Activated CD4-positive, alpha-beta T cell treated with anti-CD3 and anti-CD28 coated beads, Interleukin-2, amount 50 U/mL, for 24 hours (primary cell): ENCODE data around the gene SLC2A4RG.

Source experiments
- DNase-seq, 2 donors: peaks; one replicate each; pipeline ENCODE4 v3.0.0-alpha.2; 2020; ENCODE audit warnings: low read depth in 1 of 2, low spot score in 1 of 2

Gene SLC2A4RG, protein sequence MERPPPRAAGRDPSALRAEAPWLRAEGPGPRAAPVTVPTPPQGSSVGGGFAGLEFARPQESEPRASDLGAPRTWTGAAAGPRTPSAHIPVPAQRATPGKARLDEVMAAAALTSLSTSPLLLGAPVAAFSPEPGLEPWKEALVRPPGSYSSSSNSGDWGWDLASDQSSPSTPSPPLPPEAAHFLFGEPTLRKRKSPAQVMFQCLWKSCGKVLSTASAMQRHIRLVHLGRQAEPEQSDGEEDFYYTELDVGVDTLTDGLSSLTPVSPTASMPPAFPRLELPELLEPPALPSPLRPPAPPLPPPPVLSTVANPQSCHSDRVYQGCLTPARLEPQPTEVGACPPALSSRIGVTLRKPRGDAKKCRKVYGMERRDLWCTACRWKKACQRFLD

DNA sequence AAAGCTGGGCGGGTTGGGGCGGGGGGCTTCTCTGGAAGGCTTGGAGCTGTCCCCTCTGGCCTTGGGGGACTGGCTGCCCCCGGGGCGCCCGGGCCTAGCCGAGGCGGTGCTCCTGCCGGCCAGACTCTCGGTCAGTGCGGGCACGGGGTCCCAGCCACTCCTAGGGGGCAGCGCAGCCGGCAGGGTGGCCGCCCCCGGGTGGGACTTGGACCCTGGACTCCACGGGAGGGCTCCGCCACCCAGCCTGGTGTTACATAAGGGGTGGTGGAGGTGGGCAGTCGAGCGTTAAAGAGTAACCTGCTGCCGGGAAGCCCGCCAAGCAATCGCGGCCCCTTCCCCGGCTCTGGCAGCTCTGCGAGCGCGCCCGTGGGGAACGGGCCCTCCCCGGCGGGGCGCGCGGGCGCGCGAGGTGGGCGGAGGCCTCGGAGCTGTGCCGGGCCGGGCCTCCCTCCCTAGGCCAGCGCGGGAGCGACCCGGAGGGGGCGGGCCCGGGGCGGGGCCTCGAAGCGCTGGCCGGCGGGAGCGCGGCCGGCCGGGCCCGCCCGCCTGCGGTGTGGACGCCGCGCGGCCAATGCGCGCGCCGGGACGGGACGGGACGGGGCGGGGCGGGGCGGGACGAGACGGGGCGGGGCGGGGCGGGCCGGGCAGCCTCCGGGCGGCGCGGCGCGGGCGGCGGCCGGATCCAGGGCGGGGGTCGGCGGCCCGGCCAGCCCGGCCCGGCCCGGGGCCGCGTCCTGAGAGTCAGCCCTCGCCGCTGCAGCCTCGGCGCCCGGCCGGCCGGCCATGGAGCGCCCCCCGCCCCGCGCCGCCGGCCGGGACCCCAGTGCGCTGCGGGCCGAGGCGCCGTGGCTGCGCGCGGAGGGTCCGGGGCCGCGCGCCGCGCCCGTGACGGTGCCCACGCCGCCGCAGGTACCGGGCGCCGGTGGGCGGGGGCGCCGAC, at the start of gene SLC2A4RG:
SLC2A4RG (plus strand) TSS at position 647 of the 940 bp plus-strand sequence; CDS start at position 784, 137 bp downstream.
- peak in 1 of 2 donors; percentile 43 for DNase-seq

DNA sequence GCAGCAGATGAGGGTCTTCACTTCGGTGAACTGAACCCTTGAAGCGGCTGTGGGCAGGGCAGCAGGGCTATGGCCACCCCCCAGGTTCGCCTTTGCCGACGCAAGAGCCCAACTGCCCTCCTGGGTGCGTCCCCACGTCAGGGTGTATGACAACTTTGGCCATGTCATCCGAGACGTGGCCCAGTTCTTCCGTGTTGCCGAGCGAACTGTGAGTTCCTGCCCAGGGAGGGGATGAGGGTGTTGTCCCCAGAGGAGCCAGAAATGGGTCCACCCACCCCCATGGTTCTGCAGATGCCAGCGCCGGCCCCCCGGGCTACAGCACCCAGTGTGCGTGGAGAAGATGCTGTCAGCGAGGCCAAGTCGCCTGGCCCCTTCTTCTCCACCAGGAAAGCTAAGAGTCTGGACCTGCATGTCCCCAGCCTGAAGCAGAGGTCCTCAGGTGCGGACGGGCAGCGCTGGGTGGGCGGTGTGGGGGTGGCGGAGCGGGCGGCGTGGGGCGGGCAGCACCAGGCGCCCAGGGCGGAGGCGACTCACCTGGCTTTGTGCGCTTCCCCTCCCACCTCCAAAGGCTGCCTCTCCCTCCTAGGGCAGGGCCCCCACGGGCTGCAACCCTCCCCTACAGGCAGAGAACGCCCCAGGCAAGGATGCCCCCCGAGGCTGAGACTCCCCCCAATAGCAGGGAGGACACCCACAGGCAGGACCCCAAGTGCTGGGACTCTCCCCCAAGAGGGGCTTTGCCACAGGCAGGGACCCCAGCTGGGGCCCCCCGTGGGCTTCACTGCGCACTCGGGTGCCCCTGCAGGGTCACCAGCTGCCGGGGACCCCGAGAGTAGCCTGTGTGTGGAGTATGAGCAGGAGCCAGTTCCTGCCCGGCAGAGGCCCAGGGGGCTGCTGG, 49.3 kb upstream of the SLC2A4RG start:
- no peak for DNase-seq

DNA sequence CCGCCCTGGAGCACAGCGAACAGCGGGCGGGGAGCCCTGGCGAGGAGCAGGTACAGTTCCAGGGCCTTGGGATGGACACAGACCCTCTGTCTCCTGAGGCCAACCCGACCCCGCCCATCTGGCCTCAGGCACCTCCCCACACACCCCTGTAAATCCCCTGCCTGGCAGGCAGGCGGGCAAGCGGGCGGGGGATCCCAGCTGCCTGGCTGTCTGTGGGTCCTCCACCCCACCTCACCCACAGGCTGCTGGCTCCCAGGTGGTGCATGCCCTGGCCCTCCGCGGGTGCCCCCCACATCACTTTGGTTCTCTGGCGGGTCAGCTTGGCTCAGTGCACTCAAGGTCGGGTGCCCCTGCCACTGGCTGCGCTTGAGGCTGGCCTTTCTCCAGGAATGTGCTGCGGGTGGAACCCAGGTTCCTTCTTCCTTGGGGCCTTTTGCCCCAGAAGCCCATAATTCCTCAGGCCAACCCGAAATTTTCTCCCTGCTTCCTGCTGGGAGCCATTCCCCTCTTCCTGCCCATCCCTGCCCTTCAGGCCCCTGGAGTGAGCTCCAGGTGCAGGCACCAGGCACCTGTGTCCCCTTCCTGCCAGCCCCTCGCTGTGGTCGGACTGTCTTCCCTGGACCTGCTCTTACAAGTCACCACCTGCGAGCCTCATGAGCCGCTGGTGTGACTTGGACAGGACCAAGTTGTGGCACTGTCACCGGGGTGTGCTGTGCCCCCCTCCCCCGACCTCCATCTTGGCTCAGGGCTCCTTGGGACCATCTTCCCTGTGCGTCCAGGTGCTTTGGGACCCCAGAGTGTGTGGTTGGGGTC, 48.5 kb upstream of the SLC2A4RG start:
- DNase-seq, result no peak

DNA sequence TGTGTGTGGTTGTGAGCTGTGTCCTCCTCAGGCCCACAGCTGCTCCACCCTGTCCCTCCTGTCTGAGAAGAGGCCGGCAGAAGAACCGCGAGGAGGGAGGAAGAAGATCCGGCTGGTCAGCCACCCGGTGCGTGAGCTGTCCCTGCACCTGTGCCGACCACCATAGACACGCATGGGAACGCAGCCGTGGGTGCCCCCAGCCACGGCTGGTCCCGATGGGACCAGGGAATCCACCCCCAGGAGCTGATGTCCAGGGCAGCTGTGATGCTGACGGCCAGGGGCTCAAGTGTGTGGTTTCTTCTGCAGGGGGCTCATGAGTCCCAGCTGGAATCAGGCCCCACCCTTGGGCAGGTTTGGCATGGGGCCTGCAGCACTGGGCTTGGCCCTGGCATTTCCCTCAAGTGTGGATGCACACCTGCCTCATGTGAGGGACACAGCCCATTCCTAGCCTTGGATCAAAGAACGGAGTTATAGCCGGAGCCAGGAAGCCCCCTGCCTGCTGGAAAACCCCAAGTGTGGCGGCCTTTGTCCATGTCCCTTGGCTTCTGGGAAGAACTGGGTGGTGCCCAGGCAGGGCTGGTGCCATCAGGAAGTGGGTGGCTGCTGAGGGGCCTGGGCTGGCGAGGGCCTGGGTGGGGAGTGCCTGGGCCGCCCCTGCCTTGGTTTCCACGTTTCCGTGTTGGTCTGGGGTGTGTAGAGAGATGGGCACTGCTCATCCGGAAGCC, 47.7 kb upstream of the SLC2A4RG start:
- no peak for DNase-seq

DNA sequence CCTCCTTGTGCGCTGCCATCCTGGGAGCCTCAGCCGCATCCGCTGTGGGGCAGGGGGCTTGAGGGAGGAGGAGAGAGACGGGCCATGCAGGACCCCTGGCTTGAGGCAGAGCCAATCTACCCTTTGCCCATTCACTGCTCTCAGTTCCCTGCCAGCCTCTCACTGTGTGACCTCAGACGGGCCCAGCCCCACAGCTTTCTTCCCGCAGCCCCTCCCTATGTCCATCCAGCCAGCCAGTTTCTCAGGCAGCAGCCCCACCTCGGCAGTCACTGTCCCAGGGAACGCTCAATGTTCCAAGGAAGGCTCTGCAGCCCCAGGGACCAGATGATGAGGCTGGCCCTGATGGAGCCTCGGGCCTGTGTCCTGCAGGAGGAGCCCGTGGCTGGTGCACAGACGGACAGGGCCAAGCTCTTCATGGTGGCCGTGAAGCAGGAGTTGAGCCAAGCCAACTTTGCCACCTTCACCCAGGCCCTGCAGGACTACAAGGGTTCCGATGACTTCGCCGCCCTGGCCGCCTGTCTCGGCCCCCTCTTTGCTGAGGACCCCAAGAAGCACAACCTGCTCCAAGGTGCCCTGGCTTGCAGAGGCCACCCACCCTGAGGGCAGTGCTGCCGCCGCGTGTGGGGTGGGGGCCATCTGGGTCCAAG, 47.0 kb upstream of the SLC2A4RG start:
- DNase-seq, result no peak

DNA sequence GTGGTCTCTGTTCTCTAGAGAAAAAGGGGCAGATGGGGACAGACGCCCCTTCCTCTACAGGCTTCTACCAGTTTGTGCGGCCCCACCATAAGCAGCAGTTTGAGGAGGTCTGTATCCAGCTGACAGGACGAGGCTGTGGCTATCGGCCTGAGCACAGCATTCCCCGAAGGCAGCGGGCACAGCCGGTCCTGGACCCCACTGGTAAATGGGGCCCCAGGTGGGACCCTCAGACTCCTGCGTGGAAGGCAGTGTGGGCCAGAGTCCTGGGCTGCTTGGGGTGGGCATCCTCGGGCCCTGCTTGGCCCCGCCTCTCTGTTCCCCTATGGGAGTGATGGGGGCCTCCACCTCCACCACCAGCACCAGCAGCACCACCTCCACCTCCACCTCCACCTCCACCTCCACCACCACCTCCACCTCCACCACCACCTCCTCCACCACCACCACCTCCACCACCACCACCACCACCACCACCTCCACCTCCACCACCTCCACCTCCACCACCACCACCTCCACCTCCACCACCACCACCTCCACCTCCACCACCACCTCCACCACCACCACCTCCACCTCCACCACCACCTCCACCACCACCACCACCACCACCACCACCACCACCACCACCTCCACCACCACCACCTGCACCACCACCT, 46.4 kb upstream of the SLC2A4RG start:
- DNase-seq, result no peak

DNA sequence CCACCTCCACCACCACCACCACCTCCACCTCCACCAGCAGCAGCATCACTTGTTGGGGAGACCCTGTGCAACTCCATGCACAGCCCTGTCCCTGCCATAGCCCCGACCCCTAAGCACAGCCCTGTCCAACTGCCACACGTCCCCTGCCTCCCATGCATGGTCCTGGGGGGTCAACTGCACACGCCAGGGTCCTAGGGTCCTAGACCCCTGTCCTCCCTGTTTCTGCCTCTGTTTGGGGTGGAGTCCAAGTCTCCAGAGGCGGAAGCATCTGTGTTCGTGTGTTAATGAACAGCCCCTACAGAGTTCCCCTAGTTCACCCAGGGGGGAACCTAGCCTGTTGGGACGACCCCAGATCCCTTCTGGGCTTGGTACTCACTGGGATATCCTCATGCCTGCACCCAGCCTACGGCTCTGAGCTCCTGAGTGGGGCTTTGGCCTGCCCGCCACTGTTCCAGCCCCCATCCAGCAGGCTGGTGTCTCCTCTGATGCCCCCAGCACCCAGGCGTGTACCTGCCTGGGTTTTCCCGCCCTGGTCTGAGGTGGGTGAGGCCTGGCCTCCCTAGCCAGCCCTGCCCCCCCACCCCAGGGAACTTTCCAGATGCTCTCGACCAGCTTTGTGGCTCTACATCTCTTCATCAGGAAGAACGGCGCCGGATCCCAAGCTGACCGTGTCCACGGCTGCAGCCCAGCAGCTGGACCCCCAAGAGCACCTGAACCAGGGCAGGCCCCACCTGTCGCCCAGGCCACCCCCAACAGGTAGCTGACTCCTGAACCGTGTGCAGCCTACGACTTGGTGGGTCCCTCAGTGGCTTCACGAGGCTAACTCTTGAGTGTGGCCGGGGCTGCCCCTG, 45.6 kb upstream of the SLC2A4RG start:
- no peak for DNase-seq

DNA sequence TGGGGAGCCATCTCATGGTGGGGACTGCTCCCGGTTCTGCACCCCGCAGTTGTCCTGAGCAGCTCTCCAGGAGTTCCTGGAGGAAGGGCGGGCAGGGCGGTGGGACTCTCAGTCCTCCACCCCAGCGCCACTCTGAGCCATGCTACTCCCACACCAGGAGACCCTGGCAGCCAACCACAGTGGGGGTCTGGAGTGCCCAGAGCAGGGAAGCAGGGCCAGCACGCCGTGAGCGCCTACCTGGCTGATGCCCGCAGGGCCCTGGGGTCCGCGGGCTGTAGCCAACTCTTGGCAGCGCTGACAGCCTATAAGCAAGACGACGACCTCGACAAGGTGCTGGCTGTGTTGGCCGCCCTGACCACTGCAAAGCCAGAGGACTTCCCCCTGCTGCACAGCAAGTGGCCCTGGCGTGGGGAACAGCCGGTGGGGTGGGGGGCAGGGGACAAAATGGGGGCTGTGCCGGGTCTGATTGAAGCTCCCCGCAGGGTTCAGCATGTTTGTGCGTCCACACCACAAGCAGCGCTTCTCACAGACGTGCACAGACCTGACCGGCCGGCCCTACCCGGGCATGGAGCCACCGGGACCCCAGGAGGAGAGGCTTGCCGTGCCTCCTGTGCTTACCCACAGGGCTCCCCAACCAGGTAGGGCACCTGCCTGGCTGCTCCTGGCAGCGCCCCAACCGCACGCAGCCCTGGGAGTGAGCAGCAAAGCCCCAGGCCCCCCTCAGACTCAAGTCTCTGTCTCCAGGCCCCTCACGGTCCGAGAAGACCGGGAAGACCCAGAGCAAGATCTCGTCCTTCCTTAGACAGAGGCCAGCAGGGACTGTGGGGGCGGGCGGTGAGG, 44.8 kb upstream of the SLC2A4RG start:
- DNase-seq, result no peak

DNA sequence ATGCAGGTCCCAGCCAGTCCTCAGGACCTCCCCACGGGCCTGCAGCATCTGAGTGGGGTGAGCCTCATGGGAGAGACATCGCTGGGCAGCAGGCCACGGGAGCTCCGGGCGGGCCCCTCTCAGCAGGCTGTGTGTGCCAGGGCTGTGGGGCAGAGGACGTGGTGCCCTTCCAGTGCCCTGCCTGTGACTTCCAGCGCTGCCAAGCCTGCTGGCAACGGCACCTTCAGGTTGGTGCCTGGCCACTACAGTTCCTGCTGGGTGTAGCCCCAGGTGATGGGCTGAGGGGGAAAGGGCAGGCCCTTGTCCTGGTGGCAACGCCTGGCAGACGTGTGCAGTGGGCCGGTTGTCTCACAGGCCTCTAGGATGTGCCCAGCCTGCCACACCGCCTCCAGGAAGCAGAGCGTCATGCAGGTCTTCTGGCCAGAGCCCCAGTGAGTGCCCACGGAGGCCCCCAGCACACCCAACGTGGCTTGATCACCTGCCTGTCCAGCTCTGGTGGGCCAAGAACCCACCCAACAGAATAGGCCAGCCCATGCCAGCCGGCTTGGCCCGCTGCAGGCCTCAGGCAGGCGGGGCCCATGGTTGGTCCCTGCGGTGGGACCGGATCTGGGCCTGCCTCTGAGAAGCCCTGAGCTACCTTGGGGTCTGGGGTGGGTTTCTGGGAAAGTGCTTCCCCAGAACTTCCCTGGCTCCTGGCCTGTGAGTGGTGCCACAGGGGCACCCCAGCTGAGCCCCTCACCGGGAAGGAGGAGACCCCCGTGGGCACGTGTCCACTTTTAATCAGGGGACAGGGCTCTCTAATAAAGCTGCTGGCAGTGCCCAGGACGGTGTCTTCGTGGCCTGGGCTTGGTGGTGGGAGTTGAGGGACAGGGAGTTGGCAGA, 43.9 kb upstream of the SLC2A4RG start:
- DNase-seq, result no peak

DNA sequence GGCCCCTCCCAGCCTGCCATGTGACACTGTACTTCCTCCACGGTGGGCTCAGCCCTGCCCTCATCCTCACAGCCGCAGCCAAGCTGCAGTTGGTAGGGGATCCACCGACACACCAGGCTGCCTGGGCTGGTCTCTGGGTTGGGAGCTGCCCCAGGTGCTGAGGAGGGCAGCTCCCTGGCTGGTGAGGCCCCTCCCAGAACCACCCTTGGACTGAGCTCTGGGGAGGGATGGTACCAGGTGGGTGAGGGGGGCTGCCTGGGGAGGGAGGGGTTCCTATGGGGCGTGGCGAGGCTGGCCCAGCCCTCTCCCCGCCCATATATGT, 43.3 kb upstream of the SLC2A4RG start:
- DNase-seq, result no peak

DNA sequence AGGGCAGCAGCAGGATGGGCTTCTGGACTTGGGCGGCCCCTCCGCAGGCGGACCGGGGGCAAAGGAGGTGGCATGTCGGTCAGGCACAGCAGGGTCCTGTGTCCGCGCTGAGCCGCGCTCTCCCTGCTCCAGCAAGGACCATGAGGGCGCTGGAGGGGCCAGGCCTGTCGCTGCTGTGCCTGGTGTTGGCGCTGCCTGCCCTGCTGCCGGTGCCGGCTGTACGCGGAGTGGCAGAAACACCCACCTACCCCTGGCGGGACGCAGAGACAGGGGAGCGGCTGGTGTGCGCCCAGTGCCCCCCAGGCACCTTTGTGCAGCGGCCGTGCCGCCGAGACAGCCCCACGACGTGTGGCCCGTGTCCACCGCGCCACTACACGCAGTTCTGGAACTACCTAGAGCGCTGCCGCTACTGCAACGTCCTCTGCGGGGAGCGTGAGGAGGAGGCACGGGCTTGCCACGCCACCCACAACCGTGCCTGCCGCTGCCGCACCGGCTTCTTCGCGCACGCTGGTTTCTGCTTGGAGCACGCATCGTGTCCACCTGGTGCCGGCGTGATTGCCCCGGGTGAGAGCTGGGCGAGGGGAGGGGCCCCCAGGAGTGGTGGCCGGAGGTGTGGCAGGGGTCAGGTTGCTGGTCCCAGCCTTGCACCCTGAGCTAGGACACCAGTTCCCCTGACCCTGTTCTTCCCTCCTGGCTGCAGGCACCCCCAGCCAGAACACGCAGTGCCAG, 42.8 kb upstream of the SLC2A4RG start, which contains the start of gene TNFRSF6B:
TNFRSF6B (plus strand) TSS at position 25 of the 729 bp plus-strand sequence; CDS start at position 141, 116 bp downstream.
- no peak for DNase-seq

DNA sequence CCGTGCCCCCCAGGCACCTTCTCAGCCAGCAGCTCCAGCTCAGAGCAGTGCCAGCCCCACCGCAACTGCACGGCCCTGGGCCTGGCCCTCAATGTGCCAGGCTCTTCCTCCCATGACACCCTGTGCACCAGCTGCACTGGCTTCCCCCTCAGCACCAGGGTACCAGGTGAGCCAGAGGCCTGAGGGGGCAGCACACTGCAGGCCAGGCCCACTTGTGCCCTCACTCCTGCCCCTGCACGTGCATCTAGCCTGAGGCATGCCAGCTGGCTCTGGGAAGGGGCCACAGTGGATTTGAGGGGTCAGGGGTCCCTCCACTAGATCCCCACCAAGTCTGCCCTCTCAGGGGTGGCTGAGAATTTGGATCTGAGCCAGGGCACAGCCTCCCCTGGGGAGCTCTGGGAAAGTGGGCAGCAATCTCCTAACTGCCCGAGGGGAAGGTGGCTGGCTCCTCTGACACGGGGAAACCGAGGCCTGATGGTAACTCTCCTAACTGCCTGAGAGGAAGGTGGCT, 42.2 kb upstream of the SLC2A4RG start:
- no peak for DNase-seq

DNA sequence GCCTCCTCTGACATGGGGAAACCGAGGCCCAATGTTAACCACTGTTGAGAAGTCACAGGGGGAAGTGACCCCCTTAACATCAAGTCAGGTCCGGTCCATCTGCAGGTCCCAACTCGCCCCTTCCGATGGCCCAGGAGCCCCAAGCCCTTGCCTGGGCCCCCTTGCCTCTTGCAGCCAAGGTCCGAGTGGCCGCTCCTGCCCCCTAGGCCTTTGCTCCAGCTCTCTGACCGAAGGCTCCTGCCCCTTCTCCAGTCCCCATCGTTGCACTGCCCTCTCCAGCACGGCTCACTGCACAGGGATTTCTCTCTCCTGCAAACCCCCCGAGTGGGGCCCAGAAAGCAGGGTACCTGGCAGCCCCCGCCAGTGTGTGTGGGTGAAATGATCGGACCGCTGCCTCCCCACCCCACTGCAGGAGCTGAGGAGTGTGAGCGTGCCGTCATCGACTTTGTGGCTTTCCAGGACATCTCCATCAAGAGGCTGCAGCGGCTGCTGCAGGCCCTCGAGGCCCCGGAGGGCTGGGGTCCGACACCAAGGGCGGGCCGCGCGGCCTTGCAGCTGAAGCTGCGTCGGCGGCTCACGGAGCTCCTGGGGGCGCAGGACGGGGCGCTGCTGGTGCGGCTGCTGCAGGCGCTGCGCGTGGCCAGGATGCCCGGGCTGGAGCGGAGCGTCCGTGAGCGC, 41.6 kb upstream of the SLC2A4RG start:
- DNase-seq, result no peak

DNA sequence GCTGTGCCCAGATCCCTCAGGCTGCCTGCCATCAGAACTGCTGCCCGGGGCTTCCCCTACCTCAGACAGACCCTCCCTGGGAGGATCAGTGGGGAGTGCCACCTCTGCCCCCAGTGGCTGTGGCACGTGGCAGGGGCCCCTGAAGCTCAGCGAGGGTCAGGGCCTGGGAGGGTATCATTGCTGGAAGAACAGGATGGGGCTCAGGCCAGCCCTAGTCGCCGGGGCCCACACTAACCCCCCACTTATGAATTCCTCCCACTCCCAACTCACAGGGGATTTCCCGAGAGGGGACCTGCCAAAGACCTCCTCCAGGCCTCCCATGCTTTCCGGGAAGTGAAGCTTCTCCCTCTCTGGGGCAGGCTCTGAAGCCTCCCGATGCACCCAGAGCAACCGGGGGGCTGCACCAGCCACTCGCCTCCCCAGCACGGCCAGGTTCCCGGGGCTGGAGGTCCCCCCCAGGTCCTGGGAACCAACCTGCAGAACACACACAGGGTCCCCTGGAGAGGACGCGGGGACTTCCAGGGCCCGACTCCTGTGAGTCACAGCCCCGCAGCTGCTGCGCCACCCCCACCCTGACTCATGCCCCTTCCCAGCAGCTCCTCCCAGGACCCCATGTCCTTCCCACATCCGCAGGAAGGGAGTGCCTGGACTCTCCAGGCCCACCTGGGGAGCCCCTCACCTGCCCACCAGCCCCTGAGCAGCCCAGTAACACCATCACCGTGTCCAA, 40.7 kb upstream of the SLC2A4RG start:
- peak in 1 of 2 donors; percentile 36 for DNase-seq
